HEK293T (cell line): ENCODE measurements around the gene RUBCNL.

Experiments used
- ARNT ChIP-seq: fragments of 450-650 bp; IDR thresholded peaks from 2 replicates; pipeline ENCODE4 v1.6.1; 2017; ENCODE audit warnings: mild to moderate bottlenecking
- BHLHE40 ChIP-seq: fragments of 450-650 bp; IDR thresholded peaks from 2 replicates; pipeline ENCODE4 v1.6.1; 2016; ENCODE audit warnings: mild to moderate bottlenecking, moderate library complexity, borderline replicate concordance
- FOXM1 ChIP-seq: fragments of 450-650 bp; IDR thresholded peaks from 2 replicates; pipeline ENCODE4 v1.6.1; 2017; ENCODE audit warnings: mild to moderate bottlenecking, borderline replicate concordance
- L3MBTL2 ChIP-seq: fragments of 450-650 bp; conservative IDR thresholded peaks from 2 replicates; pipeline ENCODE4 v1.6.1; 2016; ENCODE audit warnings: mild to moderate bottlenecking
- NFRKB ChIP-seq: fragments of 450-650 bp; IDR thresholded peaks from 2 replicates; pipeline ENCODE4 v1.6.1; 2016; ENCODE audit warnings: mild to moderate bottlenecking, moderate library complexity
- SP1 ChIP-seq: fragments of 450-650 bp; IDR thresholded peaks from 2 replicates; pipeline ENCODE4 v1.6.1; 2017
- SUZ12 ChIP-seq: fragments of 450-650 bp; IDR thresholded peaks from 2 replicates; pipeline ENCODE4 v1.6.1; 2016; ENCODE audit warnings: mild to moderate bottlenecking
- ZNF384 ChIP-seq: fragments of 450-650 bp; IDR thresholded peaks from 2 replicates; pipeline ENCODE4 v1.6.1; 2016

DNA sequence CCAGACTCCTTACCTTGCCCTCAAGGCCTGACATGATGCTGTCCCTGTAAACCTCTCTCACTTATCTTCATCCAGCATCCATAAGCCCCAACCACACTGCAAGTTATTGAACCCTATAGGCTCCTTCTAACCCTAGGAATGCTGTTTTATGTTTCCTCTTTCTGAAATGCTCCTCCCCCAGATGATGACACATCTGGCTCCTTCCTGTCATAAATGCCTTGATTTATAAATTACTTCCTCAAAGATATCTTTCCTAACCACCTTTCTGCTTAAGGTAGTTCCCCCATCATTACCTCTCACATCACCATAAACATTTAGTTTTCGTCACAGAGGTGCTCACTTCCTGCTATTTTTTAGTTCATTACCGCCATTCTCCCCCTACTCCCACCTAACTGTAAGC lies 12.3 kb downstream of the RUBCNL start:
- TF ChIP-seq BHLHE40 (no peak), FOXM1 (no peak), L3MBTL2 (no peak), SP1 (no peak), ARNT (no peak), ZNF384 (no peak), NFRKB (no peak), SUZ12 (no peak)
